NCI-H1092 (cell line): Measurements from ENCODE around the gene CDC34.
A peak's percentile ranks its signal among the peaks of the same experiment; 100 is the strongest.

Experiments
- DNase-seq: peaks from one replicate; lab custom pipeline; 2025; lab: John Stamatoyannopoulos, UW

The CDC34 gene

DNA sequence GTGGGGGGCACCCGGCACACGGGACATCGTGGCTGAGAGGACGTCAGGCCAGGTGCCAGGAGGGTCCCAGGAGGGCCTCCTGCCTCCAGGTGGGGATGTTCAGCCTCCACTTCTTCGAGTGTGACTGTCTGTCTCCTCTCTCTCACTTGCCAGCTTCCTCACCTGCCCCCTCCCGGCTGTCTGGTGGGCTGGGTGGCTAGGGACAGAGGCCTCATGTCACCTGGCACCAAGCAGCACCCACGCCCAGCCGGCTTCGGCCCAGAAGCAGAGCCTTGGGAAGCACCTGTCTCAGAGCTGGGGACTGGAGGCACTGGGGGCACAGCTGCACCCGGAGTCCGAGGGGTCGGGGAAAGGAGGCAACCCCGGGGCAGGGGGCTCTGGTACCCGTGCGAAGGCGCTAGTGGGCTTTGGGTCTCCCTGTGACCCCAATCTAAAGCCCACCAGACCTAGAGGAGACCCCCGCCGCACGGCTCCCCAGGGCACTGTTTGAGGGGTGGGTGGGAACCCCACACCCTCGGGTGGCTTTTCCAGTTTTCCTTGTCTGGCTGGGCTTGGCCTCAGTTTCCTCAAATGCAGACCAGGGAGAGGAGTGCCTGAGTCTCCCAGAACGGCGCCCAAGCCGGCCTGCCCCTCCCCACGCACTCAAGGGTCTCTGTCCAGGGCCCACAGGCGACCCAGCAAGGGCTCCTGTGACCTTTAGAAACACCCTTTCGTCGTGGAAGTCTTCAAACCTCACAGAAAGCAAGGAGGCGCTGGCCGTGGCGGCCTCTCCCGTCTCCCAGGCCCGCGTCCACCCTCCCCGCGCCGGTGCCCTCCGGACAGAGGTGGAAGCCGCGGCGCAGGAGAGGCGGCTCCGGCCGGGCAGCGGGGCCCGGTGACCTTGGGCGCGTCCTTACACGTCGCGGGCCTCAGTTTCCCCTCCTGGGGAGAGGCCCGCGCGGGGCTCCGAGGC is 57.5 kb downstream of the CDC34 start:
- peak; percentile 66 for DNase-seq

DNA sequence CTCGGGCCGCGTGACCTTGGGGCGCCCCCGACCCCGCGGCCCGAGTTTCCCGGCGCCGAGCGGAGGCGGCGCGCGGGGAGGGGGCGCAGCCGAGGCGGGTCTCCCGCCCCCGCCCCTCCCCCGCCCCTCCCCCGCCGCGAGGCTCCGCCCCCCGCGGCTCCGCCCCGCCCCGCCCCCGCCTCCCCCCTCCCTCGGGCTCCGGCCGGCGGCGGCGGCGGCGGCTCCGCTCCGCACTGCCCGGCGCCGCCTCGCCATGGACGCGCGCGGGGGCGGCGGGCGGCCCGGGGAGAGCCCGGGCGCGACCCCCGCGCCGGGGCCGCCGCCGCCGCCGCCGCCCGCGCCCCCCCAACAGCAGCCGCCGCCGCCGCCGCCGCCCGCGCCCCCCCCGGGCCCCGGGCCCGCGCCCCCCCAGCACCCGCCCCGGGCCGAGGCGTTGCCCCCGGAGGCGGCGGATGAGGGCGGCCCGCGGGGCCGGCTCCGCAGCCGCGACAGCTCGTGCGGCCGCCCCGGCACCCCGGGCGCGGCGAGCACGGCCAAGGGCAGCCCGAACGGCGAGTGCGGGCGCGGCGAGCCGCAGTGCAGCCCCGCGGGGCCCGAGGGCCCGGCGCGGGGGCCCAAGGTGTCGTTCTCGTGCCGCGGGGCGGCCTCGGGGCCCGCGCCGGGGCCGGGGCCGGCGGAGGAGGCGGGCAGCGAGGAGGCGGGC is 58.3 kb downstream of the CDC34 start, which contains the start of gene HCN2:
Gene HCN2 (plus strand): TSS at position 189 of the 703 bp plus-strand sequence. CDS start 65 bp downstream, at position 254.
- no peak for DNase-seq

DNA sequence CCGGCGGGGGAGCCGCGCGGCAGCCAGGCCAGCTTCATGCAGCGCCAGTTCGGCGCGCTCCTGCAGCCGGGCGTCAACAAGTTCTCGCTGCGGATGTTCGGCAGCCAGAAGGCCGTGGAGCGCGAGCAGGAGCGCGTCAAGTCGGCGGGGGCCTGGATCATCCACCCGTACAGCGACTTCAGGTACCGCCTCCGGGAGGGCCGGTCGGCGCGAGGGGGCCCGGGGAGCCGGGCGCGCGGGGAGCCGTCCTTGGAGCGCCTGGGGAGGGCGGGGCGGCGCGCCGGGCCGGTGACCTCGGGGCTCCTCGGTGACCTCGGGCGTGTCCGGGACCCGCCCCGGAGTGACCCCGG is 58.8 kb downstream of the CDC34 start:
- DNase-seq = no peak

DNA sequence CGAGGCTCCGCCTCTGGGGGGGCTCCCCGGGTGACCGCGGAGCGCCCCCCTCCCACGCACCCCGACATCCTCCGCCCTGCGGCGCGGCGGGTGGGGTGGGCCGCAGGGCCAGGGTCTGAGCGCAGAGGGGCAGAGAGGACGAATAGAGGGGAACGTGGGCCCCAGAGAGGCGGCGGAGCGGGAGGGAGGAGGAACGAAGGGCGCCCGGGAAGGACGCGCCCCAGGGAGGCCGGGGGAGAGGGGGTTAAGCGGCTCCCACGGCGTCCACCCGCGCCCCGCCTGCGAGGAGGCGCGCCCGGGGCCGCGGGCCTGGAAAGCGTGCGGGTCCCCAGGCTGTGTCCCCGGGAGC is 59.2 kb downstream of the CDC34 start:
- DNase-seq = no peak

DNA sequence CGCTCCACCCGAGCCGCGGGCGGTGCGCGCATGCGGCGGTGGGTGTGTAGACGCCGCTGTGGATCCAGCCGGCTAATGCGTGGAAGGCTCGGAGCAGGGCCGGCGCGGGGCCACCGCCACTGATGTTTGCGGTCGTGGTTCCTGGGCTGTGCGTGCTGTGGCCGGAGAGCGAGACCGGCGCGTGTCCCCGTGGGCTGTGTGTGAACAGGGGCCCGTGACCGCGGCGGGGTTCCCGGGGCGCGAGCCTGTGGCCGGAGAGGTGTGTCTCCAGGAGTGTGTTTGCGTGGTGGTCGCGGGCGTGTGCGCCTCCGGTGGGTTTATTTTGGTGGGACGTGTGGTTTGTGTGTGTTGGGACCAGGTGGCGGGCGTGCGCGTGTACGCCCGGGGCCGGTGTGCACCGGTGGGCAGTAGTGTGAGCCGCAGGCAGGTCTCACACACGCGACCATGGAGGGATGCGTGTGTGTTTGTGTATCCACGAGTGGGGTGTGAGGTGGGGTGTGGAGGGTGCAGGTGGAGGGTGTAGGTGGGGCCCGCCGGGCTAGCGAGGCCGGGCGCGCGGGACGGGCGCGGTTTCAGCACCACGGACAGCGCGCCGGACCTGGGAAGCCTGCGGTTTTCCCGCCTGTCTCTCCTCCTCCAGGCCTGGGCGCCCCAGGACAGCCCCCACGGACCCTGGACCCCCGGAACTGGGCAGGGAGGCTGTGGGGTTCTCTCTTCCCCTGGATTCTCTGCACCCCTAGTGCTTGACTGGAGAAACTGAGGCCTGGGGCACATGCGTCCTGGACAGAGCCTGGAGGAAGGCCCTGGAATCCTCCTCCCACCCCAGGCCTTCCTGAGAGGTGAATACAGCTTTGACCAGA is 59.8 kb downstream of the CDC34 start:
- DNase-seq = no peak
